ENCODE data around the gene RND2.

- TF ChIP-seq, protein P1, sequence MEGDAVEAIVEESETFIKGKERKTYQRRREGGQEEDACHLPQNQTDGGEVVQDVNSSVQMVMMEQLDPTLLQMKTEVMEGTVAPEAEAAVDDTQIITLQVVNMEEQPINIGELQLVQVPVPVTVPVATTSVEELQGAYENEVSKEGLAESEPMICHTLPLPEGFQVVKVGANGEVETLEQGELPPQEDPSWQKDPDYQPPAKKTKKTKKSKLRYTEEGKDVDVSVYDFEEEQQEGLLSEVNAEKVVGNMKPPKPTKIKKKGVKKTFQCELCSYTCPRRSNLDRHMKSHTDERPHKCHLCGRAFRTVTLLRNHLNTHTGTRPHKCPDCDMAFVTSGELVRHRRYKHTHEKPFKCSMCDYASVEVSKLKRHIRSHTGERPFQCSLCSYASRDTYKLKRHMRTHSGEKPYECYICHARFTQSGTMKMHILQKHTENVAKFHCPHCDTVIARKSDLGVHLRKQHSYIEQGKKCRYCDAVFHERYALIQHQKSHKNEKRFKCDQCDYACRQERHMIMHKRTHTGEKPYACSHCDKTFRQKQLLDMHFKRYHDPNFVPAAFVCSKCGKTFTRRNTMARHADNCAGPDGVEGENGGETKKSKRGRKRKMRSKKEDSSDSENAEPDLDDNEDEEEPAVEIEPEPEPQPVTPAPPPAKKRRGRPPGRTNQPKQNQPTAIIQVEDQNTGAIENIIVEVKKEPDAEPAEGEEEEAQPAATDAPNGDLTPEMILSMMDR (IDR thresholded peaks at IDR 0.05): no peak
- TF ChIP-seq POLR2A (IDR thresholded peaks at IDR 0.05): no peak
Measured at GRCh38 chr17:43020789-43021740, 4.0 kb upstream of the RND2 start.

All from testis (tissue), 2 donors.